HG03139 (cell line): Measurements from ENCODE around the gene LRCH4.

Experiments used
- ATAC-seq: cut with Tn5 transposase; IDR thresholded peaks from one replicate; pipeline ENCODE4 v1.9.1; 2021; ENCODE audit not compliant: unreplicated experiment

Gene LRCH4

DNA sequence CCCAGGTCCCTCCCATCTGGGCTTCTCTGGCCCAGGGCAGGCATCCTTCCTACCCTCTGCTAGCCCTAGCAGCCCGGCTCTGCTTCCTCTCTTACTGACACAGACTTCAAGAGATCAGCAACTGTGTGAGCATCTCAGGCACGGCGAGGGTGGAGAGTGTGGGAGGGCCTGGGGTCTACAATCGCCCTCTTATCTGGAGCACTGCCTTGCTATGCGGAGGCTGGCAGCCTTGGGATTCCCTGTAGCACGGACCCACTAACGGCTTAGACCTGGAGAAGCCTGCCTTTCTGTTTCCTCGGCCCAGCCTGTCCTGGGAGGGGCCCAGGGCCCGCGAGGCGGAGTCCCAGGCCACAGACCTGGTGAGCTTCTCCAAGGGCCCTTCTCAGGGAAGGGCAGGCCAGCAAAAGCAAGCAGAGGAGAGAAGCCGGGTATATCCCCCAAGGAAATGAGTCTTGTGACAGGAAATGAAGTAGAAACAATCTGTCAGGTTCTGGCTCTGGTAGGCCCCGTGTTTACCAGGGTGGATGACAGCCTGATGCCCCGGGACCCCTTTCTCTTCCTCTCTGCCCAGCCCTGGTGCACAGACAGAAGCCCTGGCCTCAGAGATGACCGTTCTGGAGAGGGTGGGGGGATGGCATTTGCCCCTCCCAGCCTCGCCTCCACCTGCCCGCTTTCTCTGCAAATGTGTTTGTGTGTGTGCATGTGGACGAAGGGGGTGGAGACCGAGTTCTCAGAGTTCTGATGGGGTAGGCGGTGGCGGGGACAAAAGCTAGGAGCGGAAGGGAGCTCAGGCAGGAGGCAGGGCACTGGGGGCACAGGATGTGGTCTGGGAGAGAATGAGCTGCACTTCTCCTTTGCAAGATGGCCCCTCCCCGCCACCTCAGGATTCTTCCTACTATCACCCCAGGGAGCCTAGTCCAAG, 2.5 kb downstream of the LRCH4 start:
- ATAC-seq: no peak

- ATAC-seq: no peak
These were observed 3.3 kb downstream of the LRCH4 start for GRCh38 chr7:100582650-100583049.

DNA sequence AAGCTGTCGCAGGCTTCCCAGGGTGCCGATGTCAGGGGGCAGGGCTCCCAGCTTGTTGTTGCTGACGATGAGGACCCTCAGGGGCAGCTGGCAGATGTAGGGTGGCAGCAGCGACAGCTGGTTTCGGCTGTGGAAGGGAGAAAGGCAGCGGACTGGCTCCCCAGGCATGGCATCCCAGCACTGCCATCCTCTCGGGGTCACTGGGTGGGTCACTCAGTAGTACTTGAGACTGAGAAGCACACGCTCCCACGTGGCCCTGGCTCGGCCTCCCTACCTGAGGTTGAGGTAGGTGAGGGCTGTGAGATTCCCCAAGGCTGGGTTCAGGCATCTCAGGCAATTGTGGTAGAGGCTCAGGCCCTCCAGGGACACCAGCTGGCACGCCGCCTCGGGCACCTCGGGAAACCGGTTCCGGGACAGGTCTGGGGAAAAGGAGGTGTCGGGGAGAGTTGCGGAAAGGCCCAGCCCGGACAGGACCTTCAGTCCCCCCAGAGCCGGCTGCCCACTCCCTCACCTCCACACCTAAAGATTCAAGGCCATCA, 3.8 kb downstream of the LRCH4 start:
- ATAC-seq: no peak

GRCh38 chr7:100580466-100581283, 5.3 kb downstream of the LRCH4 start:
- no peak for ATAC-seq

DNA sequence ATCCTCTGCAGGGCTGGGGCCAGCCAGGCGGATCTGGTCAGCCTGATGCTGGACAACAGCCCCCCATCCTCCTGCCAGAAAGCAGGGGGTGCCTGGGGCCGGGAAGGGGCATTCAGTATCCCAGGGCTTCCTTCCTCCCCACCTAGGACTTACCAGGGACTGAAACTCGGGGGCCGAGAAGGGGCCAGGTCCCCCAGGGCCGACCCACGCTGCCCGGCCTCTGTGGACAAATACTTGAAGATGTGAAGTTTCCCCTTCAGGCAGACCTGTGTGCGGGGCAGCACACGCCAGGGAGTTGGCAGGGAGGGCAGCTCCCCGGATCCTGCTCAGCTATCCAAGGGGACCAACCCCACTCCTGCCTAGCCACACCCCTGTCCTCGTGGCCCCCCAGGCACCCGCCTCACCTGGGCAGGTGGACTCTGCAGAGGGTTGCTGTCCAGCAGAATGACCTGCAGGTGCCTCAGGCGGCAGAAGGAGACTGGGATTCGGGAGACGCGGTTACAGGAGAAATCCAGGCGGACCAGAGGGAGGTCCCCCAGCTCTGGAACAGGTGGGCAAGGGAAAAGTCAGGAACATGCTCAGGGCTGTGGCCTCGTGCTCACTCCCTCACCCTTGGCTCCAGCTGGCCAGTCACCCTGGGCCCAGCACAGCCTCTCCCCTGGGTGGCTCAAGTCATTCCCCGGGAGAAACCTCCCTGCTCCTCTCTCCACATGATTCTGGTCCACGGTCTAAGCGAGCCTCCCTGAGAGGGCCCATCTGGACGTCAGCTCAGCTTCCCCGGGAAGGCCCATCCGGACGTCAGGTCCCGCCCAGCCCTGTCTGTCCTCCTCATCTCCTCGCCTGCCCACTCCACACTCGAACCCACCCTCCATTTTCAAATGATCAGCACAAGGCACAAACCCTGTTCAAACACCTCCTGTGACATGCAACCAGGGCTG, 7.4 kb downstream of the LRCH4 start:
- ATAC-seq: no peak

GRCh38 chr7:100577507-100577906, 8.4 kb downstream of the LRCH4 start:
- ATAC-seq: no peak

DNA sequence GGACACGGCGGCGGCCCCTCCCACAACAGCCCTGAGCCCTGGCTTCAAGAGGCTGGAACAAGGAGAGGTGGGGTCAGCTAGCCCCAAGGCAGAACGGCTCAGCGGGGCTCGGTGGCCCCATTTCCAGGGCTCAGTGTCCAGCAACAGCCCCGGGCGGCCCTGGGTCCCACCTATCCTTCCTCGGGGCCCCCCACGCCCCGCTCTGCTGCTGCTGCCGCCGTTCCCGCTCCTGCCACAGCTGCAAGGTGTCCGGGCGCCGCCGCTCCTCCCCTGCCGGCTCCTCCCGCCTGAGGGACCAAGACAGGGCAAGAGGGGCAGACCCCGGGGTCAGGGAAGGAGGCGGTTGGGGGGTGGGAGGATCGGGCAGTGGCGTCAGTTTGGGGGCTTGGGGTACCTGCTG, 8.8 kb downstream of the LRCH4 start:
- no peak for ATAC-seq

DNA sequence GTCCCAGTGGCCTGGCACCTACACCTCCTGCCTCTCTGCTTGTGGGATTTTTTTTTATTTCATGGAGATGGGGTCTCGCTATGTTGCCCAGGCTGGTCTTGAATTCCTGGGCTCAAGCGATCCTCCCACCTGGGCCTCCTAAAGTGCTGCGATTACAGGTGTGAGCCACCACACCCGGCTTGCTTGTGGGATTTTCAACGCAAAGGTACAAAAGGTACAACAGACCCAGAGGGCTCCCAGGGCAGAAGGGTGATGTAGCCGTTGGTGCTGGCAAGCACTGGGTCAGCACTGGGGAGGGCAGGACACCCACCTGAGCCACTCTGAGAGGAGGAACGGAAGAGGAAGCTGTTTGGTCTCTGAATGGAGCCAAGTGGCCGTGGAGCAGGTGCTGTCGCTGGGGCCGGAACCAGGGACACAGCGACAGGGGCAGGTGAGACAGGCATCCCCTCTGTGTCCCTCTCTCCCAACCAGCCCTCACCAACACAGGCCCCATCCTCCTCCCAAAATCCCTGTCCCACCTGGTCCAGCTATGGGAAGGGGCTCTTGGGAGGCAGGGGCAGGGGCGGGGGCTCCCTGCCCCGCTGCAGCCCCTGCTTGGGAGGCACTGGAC, 9.4 kb downstream of the LRCH4 start:
- no peak for ATAC-seq

- ATAC-seq: no peak
These were observed 10.1 kb downstream of the LRCH4 start for GRCh38 chr7:100575746-100576383.

- no peak for ATAC-seq
These were observed 10.7 kb downstream of the LRCH4 start for GRCh38 chr7:100575206-100575631.

DNA sequence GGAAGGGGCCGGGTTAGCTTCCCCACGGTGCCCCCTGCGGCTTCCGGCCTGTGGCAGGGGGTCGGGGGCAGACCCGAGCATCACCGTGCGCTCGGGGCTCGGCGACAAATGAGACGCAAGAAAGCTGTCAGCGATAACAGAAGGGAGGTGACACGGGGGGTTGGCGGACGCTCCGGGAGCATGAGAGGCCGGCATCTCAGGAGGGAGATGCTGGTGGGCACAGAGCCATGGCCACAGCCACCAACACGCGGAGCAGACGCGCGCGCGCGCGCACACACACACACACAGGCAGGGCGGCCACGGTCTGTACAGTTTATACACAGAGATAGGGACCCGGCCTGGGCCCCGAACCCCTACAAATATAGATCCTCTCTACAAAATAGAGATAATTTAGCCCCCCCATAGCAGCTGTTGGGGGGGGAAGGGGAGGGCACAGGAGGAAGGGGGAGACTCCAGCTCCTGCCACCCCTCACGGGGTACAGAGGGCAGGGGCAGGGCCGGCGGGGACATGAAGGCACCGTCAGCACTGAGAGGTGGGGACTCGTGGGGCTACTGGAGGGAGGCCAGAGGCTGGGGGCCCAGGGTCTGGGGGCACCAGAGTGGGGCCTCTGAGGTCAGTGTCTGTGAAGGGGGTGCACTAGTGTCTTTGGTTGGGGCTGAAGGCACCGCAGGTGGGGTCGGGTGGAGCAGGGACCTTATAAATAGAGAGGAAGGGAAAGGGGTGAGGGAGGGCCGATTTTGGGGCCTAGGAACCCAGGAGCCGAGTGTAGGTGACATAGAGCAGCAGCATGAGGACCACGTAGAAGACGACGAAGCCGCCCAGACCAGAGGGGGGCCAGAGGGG, 11.3 kb downstream of the LRCH4 start:
- ATAC-seq: no peak

DNA sequence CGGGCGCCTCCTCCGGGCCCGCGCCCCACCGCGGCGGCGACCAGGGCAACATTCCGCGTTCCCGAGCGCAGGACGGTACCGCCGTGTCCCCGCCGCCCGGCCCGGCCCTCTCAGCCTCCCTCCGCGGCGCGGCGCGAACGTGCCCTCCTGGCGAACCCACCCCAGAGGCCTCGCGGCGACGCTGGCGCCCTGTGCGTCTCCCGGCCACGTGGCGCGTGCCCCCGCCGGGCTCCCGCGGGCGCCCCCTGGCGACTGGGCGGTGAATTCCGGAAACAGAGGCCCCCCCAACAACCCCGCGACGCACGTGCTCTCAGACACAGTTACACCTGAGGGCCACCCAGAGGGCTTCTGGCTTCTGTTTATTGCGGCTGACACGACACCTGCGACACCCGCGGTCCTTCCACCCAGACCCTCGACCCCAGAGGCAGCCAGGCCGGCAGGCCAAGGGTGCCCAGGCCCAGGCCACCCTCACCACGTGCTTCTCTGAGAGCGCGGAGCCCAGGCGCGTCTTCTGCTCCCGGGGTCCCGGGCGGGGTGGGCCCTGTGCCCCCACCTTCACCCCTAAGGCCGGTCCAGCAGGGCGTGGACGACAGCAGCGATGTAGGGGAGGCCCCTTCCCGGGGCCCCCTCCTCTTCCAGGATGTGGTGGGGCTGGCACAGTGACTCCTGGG, 12.1 kb downstream of the LRCH4 start, which contains the start of gene SAP25:
Gene SAP25, minus strand, starts transcription at position 210 of the 671 bp plus-strand sequence. Its CDS starts 158 bp downstream, at position 52.
- no peak for ATAC-seq

- ATAC-seq: no peak
These were observed 12.8 kb downstream of the LRCH4 start for GRCh38 chr7:100572949-100573675.

DNA sequence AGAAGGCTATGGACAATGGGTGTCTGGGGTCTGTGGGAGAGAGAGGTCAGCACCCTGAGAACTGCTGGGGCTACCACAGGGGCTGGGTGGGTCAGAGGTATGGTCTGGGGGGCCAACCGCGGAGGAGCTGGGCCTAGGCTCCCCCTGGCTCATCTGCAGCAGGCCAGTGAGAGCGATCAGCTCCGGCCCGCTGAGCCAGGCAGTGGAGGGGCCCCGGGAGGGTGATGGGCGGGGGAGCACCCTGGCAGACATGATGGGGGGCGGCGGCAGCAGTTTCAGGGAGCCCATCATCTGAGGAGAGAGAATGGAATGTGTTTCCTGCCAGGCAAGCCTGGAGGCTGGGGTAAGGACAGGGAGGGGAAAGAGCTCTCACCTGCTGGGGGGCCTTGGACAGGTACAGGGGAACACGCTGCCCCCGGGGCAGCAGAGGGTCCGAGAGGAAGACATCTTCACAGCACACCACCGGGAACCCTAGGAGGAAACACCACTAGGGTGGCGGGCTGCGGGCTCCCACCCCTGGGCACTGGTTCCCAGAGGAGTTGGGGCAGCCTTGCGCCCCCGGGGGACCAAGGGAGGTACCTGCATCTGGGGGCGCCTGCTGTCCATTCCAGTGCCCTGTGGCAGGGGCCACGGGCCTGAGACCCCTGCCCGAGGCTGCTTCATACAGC, 13.5 kb downstream of the LRCH4 start:
- no peak for ATAC-seq

DNA sequence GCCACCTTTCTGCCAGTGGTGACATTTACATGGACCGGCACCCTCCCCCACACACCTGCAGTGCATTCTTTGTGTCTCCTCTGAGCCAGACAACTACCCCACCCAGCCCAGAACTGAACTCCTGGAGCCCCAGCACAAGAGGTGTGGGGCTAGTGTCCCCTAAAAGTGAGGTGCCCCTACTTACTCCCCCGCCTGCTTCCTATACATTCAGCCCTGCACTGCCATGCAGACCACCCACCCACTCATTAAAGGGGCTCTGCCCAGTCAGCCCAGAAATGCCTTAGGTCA, 14.2 kb downstream of the LRCH4 start:
- ATAC-seq: no peak

DNA sequence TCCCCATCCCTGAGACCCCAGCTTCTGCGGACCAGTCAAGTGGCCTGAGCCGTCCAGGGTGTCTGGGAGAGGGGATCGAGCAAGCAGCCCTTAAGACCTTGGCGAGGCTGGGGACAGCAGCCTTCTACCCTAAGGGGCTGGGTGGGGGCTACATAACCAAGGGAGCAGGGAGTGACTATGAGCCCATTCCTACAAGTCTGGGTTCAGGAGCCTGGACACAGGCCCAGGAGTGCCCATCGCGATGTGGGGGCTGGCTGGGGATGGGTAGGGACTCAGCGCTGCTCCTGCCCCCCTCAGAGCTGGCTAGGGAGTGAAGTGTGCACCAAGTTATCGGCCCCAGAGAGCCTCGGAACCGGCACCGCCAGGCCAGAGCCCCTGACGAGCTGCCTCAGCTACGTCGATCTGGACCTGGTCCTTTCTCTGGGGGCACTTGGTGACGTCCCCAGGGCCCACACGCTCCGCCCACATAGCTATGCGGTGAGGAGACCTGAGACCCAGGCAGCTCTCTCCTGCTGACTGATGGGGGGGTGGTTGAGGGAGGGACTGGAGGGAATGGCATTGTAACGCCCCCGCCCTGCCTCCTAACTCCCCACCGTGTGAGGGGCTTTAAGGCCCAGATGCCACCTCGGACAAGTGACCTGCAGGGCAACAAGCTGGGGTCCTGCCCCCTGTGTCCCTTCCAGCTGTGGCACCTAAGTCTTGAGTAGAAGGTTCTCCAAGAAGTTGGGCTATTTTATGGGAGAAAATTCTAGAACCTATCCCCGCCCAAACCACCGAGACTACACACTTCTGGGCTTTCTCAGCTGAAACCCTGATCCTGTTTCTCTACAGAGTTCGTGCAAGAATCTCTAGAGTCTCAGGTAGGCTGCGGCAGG, 14.7 kb downstream of the LRCH4 start:
- no peak for ATAC-seq
